HG03521 (cell line): ENCODE measurements around the gene DEGS2.

Experiments
- ATAC-seq: cut with Tn5 transposase; IDR thresholded peaks from one replicate; pipeline ENCODE4 v1.9.1; 2021; ENCODE audit warnings: mild to moderate bottlenecking, moderate library complexity; ENCODE audit not compliant: unreplicated experiment

DEGS2 gene

GRCh38 chr14:100149851-100150611 is 9.4 kb downstream of the DEGS2 start:
- no peak for ATAC-seq

- no peak for ATAC-seq
These were observed 10.4 kb downstream of the DEGS2 start for GRCh38 chr14:100148837-100149731.

- ATAC-seq = no peak
These were observed 11.6 kb downstream of the DEGS2 start for GRCh38 chr14:100147691-100148464.

- ATAC-seq = no peak
These were observed 12.2 kb downstream of the DEGS2 start for GRCh38 chr14:100147181-100147631.

GRCh38 chr14:100146531-100147091 is 12.8 kb downstream of the DEGS2 start:
- no peak for ATAC-seq

GRCh38 chr14:100145682-100146464 is 13.6 kb downstream of the DEGS2 start:
- no peak for ATAC-seq

- no peak for ATAC-seq
These were observed 14.3 kb downstream of the DEGS2 start for GRCh38 chr14:100144996-100145646.

GRCh38 chr14:100144645-100144995 is 14.8 kb downstream of the DEGS2 start:
- ATAC-seq = no peak

- ATAC-seq = no peak
These were observed 15.5 kb downstream of the DEGS2 start for GRCh38 chr14:100143934-100144333.

GRCh38 chr14:100143523-100143922 is 15.9 kb downstream of the DEGS2 start:
- no peak for ATAC-seq

- ATAC-seq = no peak
These were observed 17.1 kb downstream of the DEGS2 start for GRCh38 chr14:100142073-100143040.

GRCh38 chr14:100141098-100141497 is 18.3 kb downstream of the DEGS2 start:
- ATAC-seq = no peak

GRCh38 chr14:100140452-100141078 is 18.9 kb downstream of the DEGS2 start:
- ATAC-seq = no peak

GRCh38 chr14:100138955-100139354 is 20.5 kb downstream of the DEGS2 start:
- ATAC-seq = no peak

GRCh38 chr14:100138082-100138787 is 21.2 kb downstream of the DEGS2 start:
- ATAC-seq = no peak

- ATAC-seq = no peak
These were observed 22.3 kb downstream of the DEGS2 start for GRCh38 chr14:100137173-100137572.

GRCh38 chr14:100135784-100136183 is 23.7 kb downstream of the DEGS2 start:
- ATAC-seq = no peak
